SK-N-SH (cell line): ENCODE data around the gene FGD6.

Experiments used
- CTCF ChIP-seq: fragments of 200-600 bp; sonication (generic); IDR thresholded peaks from 2 replicates; pipeline ENCODE4 v1.6.1; 2017; ENCODE audit warnings: antibody characterized with exemption, mild to moderate bottlenecking, moderate library complexity
- EP300 ChIP-seq, 2 experiments: IDR thresholded peaks; 2 replicates each; pipeline versions ENCODE4 v1.4.0 to v1.6.1; 2012; ENCODE audit warnings: borderline replicate concordance in 1 of 2, low read depth in 1 of 2, low read length in 1 of 2
- GABPA ChIP-seq: IDR thresholded peaks from 2 replicates; pipeline ENCODE4 v1.4.0; 2012; ENCODE audit warnings: low read depth, mild to moderate bottlenecking
- MAX ChIP-seq: IDR thresholded peaks from 2 replicates; pipeline ENCODE4 v1.4.0; 2012; ENCODE audit warnings: low read depth
- POLR2AphosphoS5 ChIP-seq: IDR thresholded peaks from 2 replicates; pipeline ENCODE4 v1.6.1; 2012; ENCODE audit warnings: low read depth, low read length
- RFX5 ChIP-seq: IDR thresholded peaks from 2 replicates; pipeline ENCODE4 v1.6.1; 2012; ENCODE audit warnings: mild to moderate bottlenecking, improper control_type of control experiment, low read length
- YY1 ChIP-seq: IDR thresholded peaks from 2 replicates; pipeline ENCODE4 v1.4.0; 2012; ENCODE audit warnings: low read depth, mild to moderate bottlenecking

GRCh38 chr12:95126736-95127135, 90.5 kb downstream of the FGD6 start:
- TF ChIP-seq CTCF, result no peak
- no peak for TF ChIP-seq EP300 (IDR thresholded peaks at IDR 0.05; ENCODE audit: borderline replicate concordance in 1 of 2, low read depth in 1 of 2, low read length in 1 of 2)
- no peak for TF ChIP-seq POLR2AphosphoS5
- TF ChIP-seq RFX5, result no peak
- no peak for TF ChIP-seq YY1
- TF ChIP-seq GABPA, result no peak
- no peak for TF ChIP-seq MAX
